NB4 (cell line): ENCODE data around the gene TBC1D22A.

Source experiments
- CTCF ChIP-seq: IDR thresholded peaks from one replicate; pipeline ENCODE4 v1.5.1; 2012; ENCODE audit warnings: low read depth, low read length
- MYC ChIP-seq: IDR thresholded peaks from 2 replicates; pipeline ENCODE4 v1.6.1; 2011; ENCODE audit warnings: low read depth, low read length
- POLR2A ChIP-seq: IDR thresholded peaks from 2 replicates; pipeline ENCODE4 v1.6.1; 2011; ENCODE audit warnings: mild to moderate bottlenecking; ENCODE audit not compliant: insufficient read length; ENCODE audit errors: extremely low read depth
- TF ChIP-seq, protein P1 (sequence below): IDR thresholded peaks from 2 replicates; pipeline ENCODE4 v1.6.1; 2011; ENCODE audit warnings: low read depth, low read length

- TF ChIP-seq CTCF: no peak
- TF ChIP-seq, protein P1, sequence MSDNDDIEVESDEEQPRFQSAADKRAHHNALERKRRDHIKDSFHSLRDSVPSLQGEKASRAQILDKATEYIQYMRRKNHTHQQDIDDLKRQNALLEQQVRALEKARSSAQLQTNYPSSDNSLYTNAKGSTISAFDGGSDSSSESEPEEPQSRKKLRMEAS: no peak
- no peak for TF ChIP-seq POLR2A
- TF ChIP-seq MYC: no peak
Observed at GRCh38 chr22:47161631-47162030, 399.2 kb downstream of the TBC1D22A start.
